H9 (cell line): ENCODE results near the gene QRICH2. TPM values are rescaled to one million over a fixed set of nuclear protein-coding genes. Genes with fewer than 3 reads are reported as not detected.
A peak's percentile ranks its signal among the peaks of the same experiment; 100 is the strongest.

Experiments
- DNase-seq: peaks from one replicate; pipeline ENCODE4 v3.0.0-alpha.2; 2017
- H2AFZ ChIP-seq: one replicate; pipeline ENCODE4 v1.6.1; 2013; ENCODE audit warnings: mild to moderate bottlenecking, low read length, control low read depth, moderate library complexity
- H2AK5ac ChIP-seq: 2 replicates; pipeline ENCODE4 v1.6.1; 2013; ENCODE audit warnings: low read length, control low read depth, mixed read lengths; ENCODE audit not compliant: insufficient read length
- H2BK120ac ChIP-seq: one replicate; pipeline ENCODE4 v1.6.1; 2013; ENCODE audit warnings: low read depth, mild to moderate bottlenecking, low read length, control low read depth, inconsistent platforms; ENCODE audit not compliant: poor library complexity, severe bottlenecking
- H2BK12ac ChIP-seq: 2 replicates; pipeline ENCODE4 v1.6.1; 2013; ENCODE audit warnings: low read length, control low read depth, mixed read lengths, low read depth; ENCODE audit not compliant: insufficient read length
- H2BK15ac ChIP-seq: 2 replicates; pipeline ENCODE4 v1.6.1; 2013; ENCODE audit warnings: low read depth, low read length, control low read depth
- H2BK20ac ChIP-seq: one replicate; pipeline ENCODE4 v1.6.1; 2013; ENCODE audit warnings: low read depth, mild to moderate bottlenecking, low read length, control low read depth, inconsistent platforms; ENCODE audit not compliant: poor library complexity, severe bottlenecking
- H2BK5ac ChIP-seq: 2 replicates; pipeline ENCODE4 v1.6.1; 2013; ENCODE audit warnings: low read length, control low read depth, mixed read lengths; ENCODE audit not compliant: insufficient read length
- H3K14ac ChIP-seq: 2 replicates; pipeline ENCODE4 v1.6.1; 2013; ENCODE audit warnings: low read length, control low read depth; ENCODE audit not compliant: insufficient read depth
- H3K18ac ChIP-seq: 2 replicates; pipeline ENCODE4 v1.6.1; 2013; ENCODE audit warnings: low read depth, mild to moderate bottlenecking, mixed read lengths, low read length, control low read depth; ENCODE audit not compliant: insufficient read length
- H3K23ac ChIP-seq: 2 replicates; pipeline ENCODE4 v1.6.1; 2013; ENCODE audit warnings: low read length, control low read depth, mixed read lengths, low read depth; ENCODE audit not compliant: insufficient read length
- H3K23me2 ChIP-seq: 2 replicates; pipeline ENCODE4 v1.6.1; 2013; ENCODE audit warnings: low read depth, mild to moderate bottlenecking, mixed read lengths, low read length, control low read depth; ENCODE audit not compliant: insufficient read length, poor library complexity, severe bottlenecking
- H3K27ac ChIP-seq: 2 replicates; pipeline ENCODE4 v1.5.1; 2013; ENCODE audit warnings: low read length, control low read depth, mixed read lengths, low read depth; ENCODE audit not compliant: insufficient read length
- H3K27me3 ChIP-seq: 2 replicates; pipeline ENCODE4 v1.6.1; 2013; ENCODE audit warnings: low read length, control low read depth, inconsistent platforms; ENCODE audit not compliant: insufficient read depth
- H3K4ac ChIP-seq: 2 replicates; pipeline ENCODE4 v1.6.1; 2013; ENCODE audit warnings: low read depth, mild to moderate bottlenecking, control low read depth, inconsistent platforms, low read length, moderate library complexity
- H3K4me1 ChIP-seq: 2 replicates; pipeline ENCODE4 v1.6.1; 2013; ENCODE audit warnings: low read length, control low read depth, inconsistent platforms; ENCODE audit not compliant: insufficient read depth
- H3K4me2 ChIP-seq: 2 replicates; pipeline ENCODE4 v1.6.1; 2013; ENCODE audit warnings: low read length, control low read depth, mixed read lengths; ENCODE audit not compliant: insufficient read length, insufficient read depth
- H3K56ac ChIP-seq: 2 replicates; pipeline ENCODE4 v1.6.1; 2013; ENCODE audit warnings: low read depth, mild to moderate bottlenecking, mixed read lengths, low read length, control low read depth; ENCODE audit not compliant: insufficient read length
- H3K79me1 ChIP-seq: 2 replicates; pipeline ENCODE4 v1.6.1; 2013; ENCODE audit warnings: low read depth, mild to moderate bottlenecking, moderate library complexity, low read length, control low read depth, inconsistent platforms; ENCODE audit not compliant: insufficient read depth, poor library complexity, severe bottlenecking
- H3K79me2 ChIP-seq: 2 replicates; pipeline ENCODE4 v1.6.1; 2013; ENCODE audit warnings: low read length, control low read depth, inconsistent platforms; ENCODE audit not compliant: insufficient read depth
- H3K9ac ChIP-seq: 2 replicates; pipeline ENCODE4 v1.6.1; 2013; ENCODE audit warnings: low read length, control low read depth, mixed read lengths; ENCODE audit not compliant: insufficient read length; ENCODE audit errors: extremely low read depth
- H3K9me3 ChIP-seq: one replicate; pipeline ENCODE4 v1.6.1; 2013; ENCODE audit warnings: low read depth, low read length, inconsistent platforms; ENCODE audit not compliant: control insufficient read depth
- H3T11ph ChIP-seq: one replicate; pipeline ENCODE4 v1.6.1; 2013; ENCODE audit warnings: mild to moderate bottlenecking, low read length, control low read depth, inconsistent platforms
- H4K20me1 ChIP-seq: one replicate; pipeline ENCODE4 v1.6.1; 2013; ENCODE audit not compliant: control insufficient read depth, insufficient read length, insufficient read depth
- H4K5ac ChIP-seq: 2 replicates; pipeline ENCODE4 v1.6.1; 2013; ENCODE audit warnings: low read depth, mild to moderate bottlenecking, mixed read lengths, low read length, control low read depth; ENCODE audit not compliant: insufficient read length
- H4K8ac ChIP-seq: replicated peaks from 2 replicates; pipeline ENCODE4 v1.6.1; 2013; ENCODE audit warnings: low read length, control low read depth, mixed read lengths, low read depth; ENCODE audit not compliant: insufficient read length
- H4K91ac ChIP-seq: 2 replicates; pipeline ENCODE4 v1.6.1; 2013; ENCODE audit warnings: low read depth, mild to moderate bottlenecking, moderate library complexity, mixed read lengths, low read length, control low read depth; ENCODE audit not compliant: insufficient read length
- H3K27ac Mint-ChIP-seq, 3 experiments: 2 replicates in 2 of 3; 3 replicates in 1 of 3; pipeline ENCODE4 v1.8.0; 2020 to 2021; ENCODE audit warnings: mixed read lengths in 3 of 3, mild to moderate bottlenecking in 1 of 3, moderate library complexity in 1 of 3
- H3K27me3 Mint-ChIP-seq: 2 replicates; pipeline ENCODE4 v1.8.0; 2021; ENCODE audit warnings: low read depth, mild to moderate bottlenecking, moderate library complexity, mixed read lengths
- H3K36me3 Mint-ChIP-seq, 3 experiments: 2 replicates in 2 of 3; 3 replicates in 1 of 3; pipeline ENCODE4 v1.8.0; 2020 to 2021; ENCODE audit warnings: low read depth in 3 of 3, mixed read lengths in 3 of 3; ENCODE audit not compliant: insufficient read depth in 1 of 3
- H3K4me1 Mint-ChIP-seq, 2 experiments: 2 replicates each; pipeline ENCODE4 v1.8.0; 2020; ENCODE audit warnings: mixed read lengths in 2 of 2
- H3K4me3 Mint-ChIP-seq, 2 experiments: 2 replicates in 1 of 2; 3 replicates in 1 of 2; pipeline ENCODE4 v1.8.0; 2020 to 2021; ENCODE audit warnings: mild to moderate bottlenecking in 2 of 2, mixed read lengths in 2 of 2, moderate library complexity in 1 of 2
- H3K9me3 Mint-ChIP-seq, 2 experiments: 2 replicates in 1 of 2; 3 replicates in 1 of 2; pipeline ENCODE4 v1.8.0; 2020; ENCODE audit warnings: mild to moderate bottlenecking in 2 of 2, mixed read lengths in 2 of 2, moderate library complexity in 1 of 2
- CTCF ChIP-seq: fragments of 200-600 bp; sonication (generic); conservative IDR thresholded peaks from 3 replicates; pipeline ENCODE4 v1.8.0; 2021; ENCODE audit warnings: antibody characterized with exemption, mild to moderate bottlenecking
- WGBS: extraction: QIAGEN DNeasy Blood & Tissue Kit; methylation state at CpG from one replicate; pipeline ENCODE4 v1.1.7; 2013; ENCODE audit warnings: missing lambda C conversion rate, low lambda C conversion rate, mixed read lengths; ENCODE audit not compliant: insufficient read length; ENCODE audit errors: extremely low coverage; 5-methylcytosine and 5-hydroxymethylcytosine counted together
- total RNA-seq: library from RNA; stranded (reverse); gene quantifications from 2 replicates; pipeline ENCODE4 v1.2.1, GENCODE V29; 2021

Gene QRICH2
- total RNA-seq, 1 experiment from 2014 or later: 3.2 TPM

DNA sequence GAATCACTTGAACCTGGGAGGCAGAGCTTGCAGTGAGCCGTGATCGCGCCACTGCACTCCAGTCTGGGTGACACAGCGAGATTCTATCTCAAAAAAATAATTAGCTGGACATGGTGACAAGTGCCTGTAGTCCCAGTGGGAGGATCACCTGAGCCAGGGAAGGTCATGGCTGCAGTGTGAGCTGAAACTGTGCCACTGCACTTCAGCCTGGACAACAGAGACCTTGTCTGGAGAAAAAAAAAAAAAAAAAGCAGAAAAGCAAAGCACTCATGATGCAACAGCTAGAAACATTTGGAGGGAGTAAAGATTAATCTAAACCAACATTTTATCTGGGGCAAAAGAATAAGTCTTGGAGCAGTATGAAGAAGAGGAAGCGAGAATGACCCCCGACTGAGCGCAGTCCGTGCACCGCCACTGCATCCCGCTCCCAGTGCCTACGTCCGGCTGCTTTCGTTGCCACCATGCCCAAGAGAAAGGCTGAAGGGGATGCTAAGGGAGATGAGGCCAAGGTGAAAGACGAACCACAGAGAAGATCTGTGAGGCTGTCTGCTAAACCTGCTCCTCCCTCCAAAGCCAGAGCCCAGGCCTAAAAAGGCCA lies 37.4 kb upstream of the QRICH2 start:
- Histone ChIP-seq H2AFZ (no peak overlapping the region), H3K14ac (no peak overlapping the region), H3K23ac (no peak overlapping the region), H4K5ac (no peak overlapping the region), H3K27me3 (no peaks in the 10 kb centered on the region), H3K23me2 (no peaks in the 10 kb centered on the region), H2BK12ac (no peak overlapping the region), H2AK5ac (no peak overlapping the region), H4K20me1 (no peaks in the 10 kb centered on the region), H3K79me1 (no peaks in the 10 kb centered on the region), H3K18ac (no peak overlapping the region), H2BK120ac (no peak overlapping the region), H2BK5ac (no peak overlapping the region), H3K79me2 (no peaks in the 10 kb centered on the region), H4K91ac (no peak overlapping the region), H3K9ac (no peak overlapping the region), H2BK15ac (no peak overlapping the region), H4K8ac (no peak overlapping the region), H3K4ac (no peak overlapping the region), H3T11ph (no peak overlapping the region), H3K27ac (no peak overlapping the region), H3K4me2 (no peak overlapping the region), H3K56ac (no peak overlapping the region), H3K9me3 (no peaks in the 10 kb centered on the region), H2BK20ac (no peak overlapping the region), H3K4me1 (no peaks in the 10 kb centered on the region)
- H3K4me3 Mint-ChIP-seq: no peak overlapping the region
- H3K36me3 Mint-ChIP-seq: peaks cover 20 to 55% (median 51%) of the 10 kb centered on the region in 3 experiments; a peak in 6 of 7 replicates
- WGBS: no CpG with 5 or more reads among the region's 14 CpGs
- H3K9me3 Mint-ChIP-seq: no peaks in the 10 kb centered on the region
- H3K27me3 Mint-ChIP-seq: no peaks in the 10 kb centered on the region
- DNase-seq: no peak
- H3K27ac Mint-ChIP-seq: peak overlapping the region in 1 of 3 experiments; percentile 47; a peak in 1 of 7 replicates
- no peaks in the 10 kb centered on the region for H3K4me1 Mint-ChIP-seq
- no peak for TF ChIP-seq CTCF
